MM.1S (cell line): ENCODE data around the gene TNFRSF4.

Experiments used
- CTCF ChIP-seq: fragments of 300-600 bp; sonication (generic); IDR thresholded peaks from 2 replicates; pipeline ENCODE4 v1.5.1; 2016; ENCODE audit warnings: antibody characterized with exemption, low read length, mixed read lengths
- EZH2 ChIP-seq: fragments of 300-600 bp; sonication (generic); optimal IDR thresholded peaks from 2 replicates; pipeline ENCODE3; 2017; ENCODE audit warnings: low read depth, mild to moderate bottlenecking, antibody characterized with exemption, low read length, mixed read lengths
- EZH2phosphoT487 ChIP-seq: fragments of 300-600 bp; sonication (generic); IDR thresholded peaks from 2 replicates; pipeline ENCODE4 v1.6.1; 2018; ENCODE audit warnings: antibody characterized with exemption, low read length

GRCh38 chr1:1202831-1203560 is 11.0 kb downstream of the TNFRSF4 start:
- TF ChIP-seq CTCF (no peak), EZH2 (no peak), EZH2phosphoT487 (no peak)
